Posterior vena cava (tissue), 2 donors: ENCODE results near the gene SUSD3. TPM values are rescaled to one million over a fixed set of nuclear protein-coding genes. Genes with fewer than 3 reads are reported as not detected.

Experiments
- DNase-seq: peaks from one replicate; pipeline ENCODE4 v3.0.0-alpha.2; 2020; ENCODE audit warnings: low spot score
- intact Hi-C, 2 donors: fragments of 100-400 bp; cut with DNase I; formaldehyde crosslinking; loops; one replicate each; pipeline versions ENCODE4 v1.14.1 to v1.14.2; 2022 to 2023
- total RNA-seq, 2 donors: library from RNA; stranded (reverse); fragmentation: NEBNext Ultra II Directional; extraction: Animal tissue kit (Norgen Biotek cat#: 25700); gene quantifications; one replicate each; pipeline ENCODE4 v1.2.1, GENCODE V29; 2021
- donor health status: DM: yes; HTN: yes; CAD: no.
- donor health status: DM: yes; HTN: yes; CAD: no.

Gene SUSD3
- total RNA-seq, 2 donors from 2014 or later, result 1.4 to 5.2 TPM

DNA sequence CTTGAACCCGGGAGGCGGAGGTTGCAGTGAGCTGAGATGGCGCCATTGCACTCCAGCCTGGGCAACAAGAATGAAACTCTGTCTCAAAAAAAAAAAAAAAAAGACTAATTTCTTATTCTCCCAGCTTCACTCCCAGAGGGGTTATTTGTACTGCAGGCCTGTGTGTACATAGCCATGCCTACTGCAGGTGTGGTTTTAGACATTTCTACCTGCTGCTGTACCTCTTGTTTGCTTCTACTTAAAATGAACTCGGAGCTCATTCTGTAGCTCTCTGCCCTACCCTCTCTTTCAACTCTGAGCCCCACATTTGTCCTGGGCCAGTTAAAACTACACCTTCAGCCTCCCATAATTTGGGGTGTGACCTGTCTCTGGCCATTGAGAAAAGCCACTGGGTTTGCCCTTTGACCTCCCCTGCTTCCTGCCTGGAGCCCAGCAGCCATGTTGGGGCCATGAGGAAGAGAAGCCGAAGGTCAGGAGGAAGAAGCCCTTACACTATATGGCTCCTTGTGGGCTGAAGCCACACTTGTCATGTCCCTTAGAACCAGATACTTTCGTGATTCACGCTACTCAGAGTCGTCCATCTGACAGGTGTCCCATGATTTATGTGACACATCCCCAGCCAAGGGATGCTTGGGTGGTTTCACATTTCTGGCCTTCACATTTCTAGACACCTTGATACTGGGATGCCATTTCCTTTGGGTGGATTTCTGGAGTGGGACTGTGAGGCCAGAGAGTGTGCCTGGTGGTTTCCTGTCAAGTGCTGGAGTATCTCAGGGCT, 28.1 kb downstream of the SUSD3 start:
- DNase-seq, result peak; percentile 34
- intact Hi-C loops, result no loop called here

DNA sequence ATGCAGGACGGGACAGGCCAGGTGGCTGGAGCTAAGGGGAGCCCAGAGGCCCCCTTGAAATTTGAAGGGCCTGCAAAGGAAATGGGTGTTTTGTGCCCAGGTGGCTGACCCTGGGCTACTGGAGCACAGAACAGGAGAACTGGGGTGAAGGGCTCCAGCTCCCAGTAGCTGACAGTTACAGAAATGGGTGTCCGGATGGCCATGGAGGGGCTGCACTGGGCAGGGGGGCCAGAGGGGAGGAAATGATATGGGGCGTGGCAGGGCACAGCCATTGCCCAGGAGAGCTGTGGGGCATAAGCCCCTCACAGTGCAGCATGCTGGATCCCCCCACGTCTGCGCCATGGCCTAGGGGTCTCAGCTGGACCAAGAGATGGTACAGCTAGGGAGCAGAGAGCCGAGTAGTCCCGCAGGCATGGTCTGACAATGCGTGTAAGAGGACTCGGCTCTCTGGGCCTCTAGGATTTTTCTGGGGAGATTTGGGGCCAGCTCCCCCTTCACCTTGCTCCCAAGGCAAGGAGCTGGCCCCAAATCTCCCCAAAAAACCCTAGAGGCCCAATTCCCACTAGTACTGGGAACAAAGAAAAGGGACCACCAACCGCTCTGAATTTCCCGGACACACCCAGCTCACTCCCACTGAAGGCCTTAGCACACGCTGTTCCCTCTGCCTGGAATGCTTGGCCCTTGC, 29.6 kb downstream of the SUSD3 start:
- peak; percentile 34 for DNase-seq
- intact Hi-C loops, result no loop called here

DNA sequence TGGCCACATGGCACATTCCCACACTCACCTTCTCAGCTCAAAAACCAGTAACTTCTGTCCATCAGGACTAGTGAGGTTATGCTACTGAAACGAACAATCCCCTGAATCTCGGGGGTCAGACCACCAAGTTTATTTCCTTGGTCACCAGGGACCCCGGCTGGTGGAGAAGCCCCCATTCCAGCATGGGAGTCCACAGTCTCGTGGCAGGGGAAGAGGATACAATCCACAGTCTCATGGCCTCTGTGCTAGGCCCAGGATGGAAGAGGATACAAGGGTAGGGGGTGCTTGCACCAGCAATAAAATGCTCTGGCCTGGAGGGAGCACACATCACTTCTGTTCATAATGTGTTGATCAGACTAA, 30.1 kb downstream of the SUSD3 start:
- intact Hi-C loops, result no loop called here
- peak; percentile 23 for DNase-seq

DNA sequence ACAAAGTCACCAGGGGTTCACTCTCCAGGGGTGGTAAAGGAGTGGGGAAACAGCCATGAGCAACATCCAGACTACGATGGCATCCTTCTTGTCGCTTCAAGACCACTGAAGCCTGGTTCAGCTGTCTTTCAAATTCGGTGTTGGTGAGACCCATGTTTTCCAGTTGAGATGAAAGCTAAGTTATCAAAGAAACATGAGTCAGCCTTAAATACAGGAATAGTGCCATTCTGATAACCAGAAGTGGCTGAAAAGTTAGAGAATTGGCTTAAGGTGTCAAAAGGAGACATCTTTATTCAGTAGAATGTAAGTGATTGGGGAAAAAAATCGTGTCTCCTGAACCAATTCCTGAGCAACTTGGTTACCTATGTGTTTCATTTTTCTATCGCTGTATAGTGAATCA, 30.5 kb downstream of the SUSD3 start:
- DNase-seq, result no peak
- intact Hi-C loops, result no loop called here

DNA sequence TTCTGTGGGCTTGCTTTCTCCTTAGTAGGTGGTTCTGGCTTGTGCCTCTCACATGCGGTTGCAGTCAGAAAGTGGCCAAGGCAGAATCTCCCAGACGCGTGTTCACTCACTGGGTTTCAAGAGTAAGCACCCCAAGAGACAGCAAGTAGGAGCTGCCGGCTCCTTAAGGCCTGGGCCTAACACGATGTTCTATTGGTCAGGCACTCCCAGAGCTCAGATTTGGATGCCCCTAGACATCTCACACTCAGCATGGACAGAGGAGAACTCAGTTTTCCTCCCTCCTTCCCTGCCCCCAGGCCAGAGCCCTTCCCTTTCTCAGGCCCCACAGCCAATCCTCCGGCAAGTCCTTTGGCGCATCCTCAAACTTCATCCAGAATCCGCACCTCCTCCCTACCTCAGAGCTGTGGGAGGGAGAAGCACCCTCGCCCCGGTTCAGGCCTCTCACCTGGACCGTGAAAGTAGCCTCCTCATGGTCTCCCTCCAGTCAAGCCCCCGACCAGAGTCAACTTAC, 31.0 kb downstream of the SUSD3 start:
- intact Hi-C loops, result no loop called here
- DNase-seq, result peak; percentile 61

DNA sequence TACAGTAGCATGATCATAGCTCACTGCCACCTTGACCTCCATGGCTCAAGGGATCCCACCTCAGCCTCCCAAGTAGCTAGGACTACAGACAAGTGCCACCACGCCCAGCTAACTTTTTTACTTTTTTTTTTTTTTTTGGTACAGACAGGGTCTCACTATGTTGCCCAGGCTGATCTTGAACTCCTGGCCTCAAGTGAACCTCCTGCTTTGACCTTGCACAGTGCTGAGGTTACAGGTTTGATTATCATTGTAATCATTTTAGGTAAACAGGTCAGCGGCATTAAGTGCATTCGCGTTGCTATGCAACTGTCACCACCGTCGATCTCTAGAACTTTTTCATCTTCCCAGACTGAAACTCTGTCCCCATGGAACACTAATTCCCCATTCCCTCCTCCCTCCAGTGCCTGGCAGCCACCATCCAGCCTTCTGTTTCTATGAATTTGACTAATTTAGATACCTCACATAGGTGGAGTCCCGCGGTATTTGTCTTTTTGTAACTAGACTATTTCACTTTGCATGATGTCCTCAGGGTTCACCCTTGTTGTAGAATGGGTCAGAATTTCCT, 31.7 kb downstream of the SUSD3 start:
- DNase-seq, result peak; percentile 13
- intact Hi-C loops, result loop anchor here in 1 of 2 donors (10.0 kb wide), 1 partner anchor 365 kb away; the partner anchor contains the start of genes FAM120A and FAM120AOS

DNA sequence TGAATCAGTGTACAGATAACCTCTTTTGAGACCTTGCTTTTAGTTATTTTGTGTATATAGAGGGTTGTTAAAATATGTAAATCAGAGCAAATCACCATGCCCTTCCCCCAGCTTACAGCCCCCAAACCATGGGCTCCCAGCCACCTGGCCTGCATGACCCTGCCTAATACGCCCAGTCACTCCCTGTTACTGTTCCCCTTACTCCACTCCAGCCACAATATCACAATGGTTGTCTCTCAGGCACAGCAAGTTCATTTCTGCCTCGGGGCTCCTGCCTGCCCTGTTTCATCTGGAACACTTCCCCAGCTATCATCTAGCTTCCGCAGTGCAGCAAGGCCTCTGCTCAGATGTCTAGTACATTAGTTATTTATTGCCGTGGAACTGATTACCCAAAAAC, 32.6 kb downstream of the SUSD3 start:
- intact Hi-C loops, result loop anchor here in 1 of 2 donors (10.0 kb wide), 1 partner anchor 364 kb away; the partner anchor contains the start of genes FAM120A and FAM120AOS
- DNase-seq, result peak; percentile 37

DNA sequence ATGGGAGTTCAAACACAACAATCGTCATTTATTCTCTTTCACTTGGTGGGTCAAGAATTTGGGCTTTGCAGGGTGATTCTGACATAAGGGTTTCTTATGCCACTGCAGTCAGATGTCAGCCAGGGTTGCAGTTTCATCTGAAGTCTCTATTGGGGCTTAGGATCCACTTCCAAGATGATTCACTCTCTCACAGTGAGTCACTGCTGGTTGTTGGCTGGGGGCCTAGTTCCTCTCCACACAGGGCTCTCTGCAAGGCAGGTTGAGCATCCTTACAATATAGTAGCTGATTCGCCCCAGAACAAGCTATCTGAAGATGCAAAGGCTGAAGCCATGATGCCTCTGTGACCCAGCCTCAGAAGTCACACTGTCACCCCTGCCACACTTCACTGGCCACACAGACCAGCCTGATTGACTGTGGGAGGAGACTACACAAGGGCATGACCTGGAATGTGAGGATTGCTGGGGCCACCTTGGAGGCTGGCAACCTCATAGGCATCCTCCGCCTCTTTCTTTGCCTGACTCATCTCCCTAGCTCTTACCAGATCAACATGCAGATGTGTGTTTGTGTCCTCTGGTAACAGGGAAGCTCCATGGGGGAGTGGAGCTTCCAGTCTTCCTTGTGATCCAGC, 33.1 kb downstream of the SUSD3 start:
- DNase-seq, result peak; percentile 76
- intact Hi-C loops, result loop anchor here in 1 of 2 donors (10.0 kb wide), 1 partner anchor 363 kb away; the partner anchor contains the start of genes FAM120A and FAM120AOS

DNA sequence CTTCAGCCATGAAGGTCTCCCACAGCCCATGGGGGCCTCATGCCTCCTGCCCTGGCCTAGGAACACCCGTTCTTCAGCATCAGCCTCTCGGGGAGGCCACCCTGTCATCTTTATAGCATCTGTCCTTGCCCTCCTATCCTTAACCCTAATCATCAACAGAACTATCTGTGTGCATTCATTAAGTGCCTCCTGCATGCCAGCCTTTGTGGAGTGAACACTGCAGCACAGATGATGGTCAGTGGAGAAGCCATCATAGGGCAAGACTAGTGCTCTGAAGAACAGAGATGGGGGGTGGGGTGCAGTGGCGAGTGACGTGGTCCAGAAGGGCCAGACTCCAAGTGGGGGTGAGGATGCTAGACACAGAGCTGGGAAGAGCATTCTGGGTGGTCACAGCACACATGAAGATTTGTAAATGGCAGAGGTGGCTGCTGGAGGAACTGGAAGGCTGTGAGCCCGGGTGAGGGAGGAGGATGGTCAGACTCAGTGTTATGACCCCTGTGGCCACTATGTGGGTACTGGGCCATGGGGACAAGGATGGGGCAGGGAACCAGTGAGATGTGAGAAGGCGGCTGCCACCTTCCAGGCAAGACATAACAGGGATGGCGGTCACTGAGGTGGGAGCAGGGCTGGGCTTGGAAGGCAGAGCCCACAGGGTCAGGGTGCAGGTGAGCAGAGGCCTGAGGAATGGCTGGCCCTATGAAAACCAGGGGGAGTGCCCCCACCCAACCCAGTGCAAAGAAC, 33.9 kb downstream of the SUSD3 start:
- DNase-seq, result peak; percentile 45
- intact Hi-C loops, result loop anchor here in 1 of 2 donors (10.0 kb wide), 1 partner anchor 362 kb away; the partner anchor contains the start of genes FAM120A and FAM120AOS

DNA sequence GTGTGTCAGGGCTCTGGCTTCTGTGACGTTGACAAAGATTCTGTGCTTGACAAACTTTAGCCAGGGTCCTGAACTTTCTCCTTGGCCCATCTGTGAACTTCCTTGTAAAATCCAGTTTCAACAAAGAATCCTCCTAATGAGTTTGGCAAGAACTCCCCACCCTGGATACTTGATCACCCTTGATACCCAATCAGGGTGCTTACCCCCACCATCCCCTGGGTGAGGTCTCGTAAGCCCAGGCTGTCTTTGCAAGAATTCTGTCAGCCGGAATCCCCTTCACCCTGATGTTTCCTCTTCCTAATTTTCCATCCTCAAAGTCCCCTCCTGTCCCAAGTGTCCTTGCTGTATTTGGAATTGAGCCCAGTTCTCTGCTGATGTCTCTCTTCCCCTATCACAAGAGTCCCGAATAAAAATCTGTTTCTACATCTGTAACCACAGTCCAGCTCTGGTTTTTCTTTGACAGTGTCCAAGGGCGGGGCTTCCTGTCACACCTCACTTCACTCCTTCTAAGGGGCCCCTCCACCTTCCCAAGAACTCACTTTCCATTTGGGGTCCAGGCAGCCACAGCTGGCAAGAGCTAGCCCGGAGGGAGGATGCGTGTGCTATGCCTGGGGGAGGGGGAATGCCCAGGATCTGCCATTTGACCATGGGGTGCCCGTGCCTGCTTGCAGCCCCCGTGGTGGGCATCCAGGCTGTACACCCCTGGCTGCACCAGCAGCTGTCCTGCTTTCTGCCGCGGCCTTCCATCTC, 34.8 kb downstream of the SUSD3 start:
- intact Hi-C loops, result loop anchor here in 1 of 2 donors (10.0 kb wide), 1 partner anchor 361 kb away; the partner anchor contains the start of genes FAM120A and FAM120AOS
- peak; percentile 58 for DNase-seq

DNA sequence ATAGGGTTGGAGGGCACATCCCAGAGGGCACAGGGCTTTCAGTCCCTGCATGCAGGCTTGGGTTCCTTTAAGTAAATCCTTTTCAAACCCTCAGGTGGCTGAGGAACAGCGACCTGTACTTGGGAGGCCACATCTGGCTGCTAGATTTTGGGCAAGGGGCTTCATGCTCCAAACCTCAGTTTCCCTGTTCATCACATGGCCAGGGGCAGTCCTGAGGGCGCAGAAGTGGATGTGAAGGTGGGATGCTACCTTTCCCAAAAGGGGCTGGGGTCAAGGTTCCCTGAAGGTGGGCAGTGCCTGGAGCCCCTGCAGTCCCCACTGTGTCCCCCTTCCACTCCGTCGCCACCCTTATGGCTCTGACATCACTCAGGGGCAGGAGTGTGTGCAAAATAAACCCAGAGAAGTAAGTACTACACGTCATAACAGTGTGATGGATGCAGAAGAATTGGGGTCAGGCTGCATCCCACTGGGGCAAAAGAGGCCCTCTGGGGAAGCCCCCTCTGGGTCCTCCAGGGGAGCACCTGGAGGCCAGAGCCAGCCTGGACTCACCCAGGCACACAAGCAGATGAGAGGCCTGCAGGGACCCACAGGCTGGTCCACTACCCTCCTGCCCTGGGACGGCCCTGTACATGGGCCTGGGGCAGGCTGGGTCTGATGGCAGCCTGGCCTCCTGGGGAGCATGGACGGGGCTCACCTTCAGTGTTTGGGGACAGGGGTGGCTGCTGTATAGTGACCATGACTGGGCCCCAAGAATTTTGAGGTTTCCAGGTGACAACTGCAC, 35.6 kb downstream of the SUSD3 start:
- intact Hi-C loops, result loop anchor here in 1 of 2 donors (10.0 kb wide), 1 partner anchor 361 kb away; the partner anchor contains the start of genes FAM120A and FAM120AOS
- DNase-seq, result peak; percentile 74

DNA sequence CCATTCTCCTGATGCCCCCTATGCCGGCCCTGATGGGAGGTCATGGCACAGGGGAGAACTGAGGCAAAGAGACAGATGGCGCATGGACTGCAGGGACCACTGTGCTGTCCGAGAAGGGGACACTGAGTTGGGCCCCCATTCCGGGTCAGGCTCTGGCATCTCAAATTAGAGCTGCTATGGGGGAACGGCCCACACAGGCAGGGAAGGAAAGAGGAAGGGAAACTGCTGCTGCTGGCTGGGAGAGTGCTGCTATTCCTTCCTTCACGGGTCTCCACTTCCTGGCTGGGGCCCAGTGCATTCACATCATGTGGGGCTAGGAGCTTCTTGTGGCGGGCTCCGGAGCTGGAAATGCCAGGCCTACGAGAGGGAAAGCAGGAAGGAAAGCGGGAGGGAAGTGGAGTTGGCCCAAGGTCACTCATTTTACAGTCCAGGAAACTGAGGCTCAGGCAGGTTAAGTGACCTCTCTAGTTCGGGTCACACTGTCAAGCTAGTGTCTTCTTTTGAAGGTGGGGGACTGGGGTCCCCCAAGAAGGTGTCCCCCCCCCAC, 36.2 kb downstream of the SUSD3 start:
- intact Hi-C loops, result loop anchor here (5.0 to 10.0 kb wide), 2 partner anchors 360 to 647 kb away; partner anchors contain the start of genes FAM120A (in 1 of the 2) and FAM120AOS (in 1 of the 2)
- peak; percentile 87 for DNase-seq

DNA sequence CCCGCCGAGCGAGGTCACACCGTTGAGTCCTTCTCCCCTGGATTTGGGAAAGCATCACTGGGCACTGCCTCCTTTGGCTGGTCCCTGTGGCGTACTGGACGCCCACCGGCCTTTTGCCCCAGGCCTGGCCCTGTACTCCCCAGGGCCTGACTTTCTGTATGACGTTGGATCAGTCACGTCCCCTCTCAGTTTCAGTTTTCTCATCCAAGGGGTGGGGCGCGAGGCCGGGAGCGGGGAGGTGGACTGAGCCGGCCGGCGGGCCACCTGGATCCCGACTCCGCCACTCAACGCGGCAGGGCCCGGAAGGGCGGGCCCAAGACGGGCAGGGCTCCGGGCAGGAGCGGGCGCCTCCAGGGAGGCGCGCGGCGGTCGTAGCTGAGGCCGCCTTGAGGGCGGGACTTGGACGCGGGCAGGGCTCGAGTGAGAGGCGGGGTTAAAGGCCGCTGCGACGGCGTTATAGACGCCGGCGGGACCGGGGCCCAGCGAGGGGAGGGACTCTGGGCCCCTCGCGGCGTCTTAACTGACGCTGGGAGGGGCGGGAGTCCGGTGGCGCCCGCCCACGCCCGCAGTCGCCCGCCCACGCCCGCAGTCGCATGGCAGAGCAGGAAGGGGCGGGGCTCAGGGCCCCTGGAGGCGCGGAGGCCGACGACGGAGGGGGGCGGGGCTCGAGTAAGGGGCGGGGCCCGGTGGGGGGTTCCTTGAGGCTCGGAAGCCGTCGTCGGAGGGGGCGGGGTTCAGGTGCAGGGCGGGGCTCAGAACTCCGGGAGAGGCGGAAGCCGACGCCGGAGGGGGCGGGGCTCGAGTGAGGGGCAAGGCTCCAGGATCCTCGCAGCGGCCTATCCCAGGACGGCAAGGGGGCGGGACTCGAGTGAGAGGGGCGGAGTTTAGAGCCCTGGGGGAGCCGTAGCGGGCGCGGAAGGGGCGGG, 37.0 kb downstream of the SUSD3 start:
- intact Hi-C loops, result loop anchor here (5.0 to 10.0 kb wide), 2 partner anchors 359 to 648 kb away; partner anchors contain the start of genes FAM120A (in 1 of the 2) and FAM120AOS (in 1 of the 2)

DNA sequence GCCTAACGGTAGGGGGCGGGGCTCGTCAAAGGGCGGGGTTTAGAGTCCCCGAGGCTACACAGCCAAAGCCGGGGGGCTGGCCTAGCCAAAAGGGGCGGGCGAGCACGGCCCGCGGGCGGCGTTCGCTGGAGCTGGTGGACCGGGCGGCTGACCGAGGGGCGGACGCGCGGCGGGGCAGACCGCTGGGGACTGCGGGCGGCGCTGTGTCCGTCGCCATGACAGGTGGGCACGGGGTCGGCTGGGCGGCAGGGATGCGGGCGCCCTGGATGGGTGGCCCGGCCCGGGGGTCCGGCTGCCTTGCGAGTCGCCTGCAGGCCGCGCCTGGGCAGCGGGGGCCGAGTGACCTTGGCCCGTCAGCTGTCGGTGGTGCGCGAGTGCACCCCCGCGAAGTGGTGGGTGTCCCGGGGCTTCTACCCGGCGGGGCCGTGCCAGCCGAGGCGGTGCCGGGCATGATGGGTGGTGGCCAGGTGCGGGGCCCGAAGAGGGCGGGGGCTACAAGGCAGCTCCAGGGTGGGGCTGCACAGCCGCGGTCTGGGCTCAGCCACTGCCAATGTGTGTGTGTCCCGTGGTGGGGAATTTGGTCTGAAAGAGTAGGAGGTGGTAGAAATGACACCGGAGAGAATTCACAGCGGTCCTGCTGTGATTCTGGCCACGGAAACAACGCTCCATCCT, 37.8 kb downstream of the SUSD3 start, which contains the start of gene CARD19:
Gene CARD19 (plus strand): TSS at position 87 of the 672 bp plus-strand sequence. CDS start 129 bp downstream, at position 216.
- intact Hi-C loops, result loop anchor here (5.0 to 10.0 kb wide), 2 partner anchors 359 to 649 kb away; partner anchors contain the start of genes FAM120A (in 1 of the 2) and FAM120AOS (in 1 of the 2)
- DNase-seq, result peak; percentile 91

More for the DNA sequence above, 37.0 kb downstream of the SUSD3 start:
- peak; percentile 100 for DNase-seq
